Astrocyte of the cerebellum (primary cell): Measurements from ENCODE around the gene BMI1.

ENCODE experiments used
- DNase-seq: peaks from one replicate; pipeline ENCODE4 v3.0.0-alpha.2; 2011; ENCODE audit warnings: low read depth
- H3K4me3 ChIP-seq: 2 replicates; pipeline ENCODE4 v1.5.1; 2011; ENCODE audit warnings: mild to moderate bottlenecking, low read depth, low read length, moderate library complexity
- in situ Hi-C: cut with HindIII; loops from 2 replicates; pipeline ENCODE4 v1.10.0; 2017; ENCODE audit warnings: low sequenced_read_pairs
- TF ChIP-seq, protein P1 (sequence below): IDR thresholded peaks from 2 replicates; pipeline ENCODE4 v1.5.1; 2012; ENCODE audit warnings: low read length, low read depth, moderate library complexity, mild to moderate bottlenecking; ENCODE audit errors: missing control alignments

BMI1 gene

DNA sequence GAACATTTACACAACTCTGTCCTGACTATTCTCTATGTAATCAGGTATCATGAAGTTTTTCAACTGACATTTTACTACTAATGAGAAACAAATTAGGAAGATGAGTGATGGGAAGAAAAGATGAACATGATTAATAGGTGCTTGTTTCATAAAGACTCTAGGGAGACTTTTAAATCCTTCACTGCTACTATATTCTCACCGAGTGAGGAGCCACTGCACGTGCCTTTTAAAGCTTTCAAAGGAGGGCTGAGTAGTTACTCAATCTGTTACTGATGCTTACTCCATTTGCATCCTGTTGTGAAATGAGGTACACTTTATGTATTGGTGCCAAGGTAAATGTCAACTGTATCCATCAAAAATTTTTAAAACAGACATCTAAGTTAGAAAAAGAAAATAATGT lies 6.0 kb upstream of the BMI1 start:
- TF ChIP-seq, protein P1, sequence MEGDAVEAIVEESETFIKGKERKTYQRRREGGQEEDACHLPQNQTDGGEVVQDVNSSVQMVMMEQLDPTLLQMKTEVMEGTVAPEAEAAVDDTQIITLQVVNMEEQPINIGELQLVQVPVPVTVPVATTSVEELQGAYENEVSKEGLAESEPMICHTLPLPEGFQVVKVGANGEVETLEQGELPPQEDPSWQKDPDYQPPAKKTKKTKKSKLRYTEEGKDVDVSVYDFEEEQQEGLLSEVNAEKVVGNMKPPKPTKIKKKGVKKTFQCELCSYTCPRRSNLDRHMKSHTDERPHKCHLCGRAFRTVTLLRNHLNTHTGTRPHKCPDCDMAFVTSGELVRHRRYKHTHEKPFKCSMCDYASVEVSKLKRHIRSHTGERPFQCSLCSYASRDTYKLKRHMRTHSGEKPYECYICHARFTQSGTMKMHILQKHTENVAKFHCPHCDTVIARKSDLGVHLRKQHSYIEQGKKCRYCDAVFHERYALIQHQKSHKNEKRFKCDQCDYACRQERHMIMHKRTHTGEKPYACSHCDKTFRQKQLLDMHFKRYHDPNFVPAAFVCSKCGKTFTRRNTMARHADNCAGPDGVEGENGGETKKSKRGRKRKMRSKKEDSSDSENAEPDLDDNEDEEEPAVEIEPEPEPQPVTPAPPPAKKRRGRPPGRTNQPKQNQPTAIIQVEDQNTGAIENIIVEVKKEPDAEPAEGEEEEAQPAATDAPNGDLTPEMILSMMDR, result no peak
- DNase-seq, result no peak
- H3K4me3 ChIP-seq, result no peak overlapping the region
- in situ Hi-C loops, result loop anchor here (5.0 to 25.0 kb wide), 2 partner anchors 88 to 247 kb away; no protein-coding TSS in a partner anchor

DNA sequence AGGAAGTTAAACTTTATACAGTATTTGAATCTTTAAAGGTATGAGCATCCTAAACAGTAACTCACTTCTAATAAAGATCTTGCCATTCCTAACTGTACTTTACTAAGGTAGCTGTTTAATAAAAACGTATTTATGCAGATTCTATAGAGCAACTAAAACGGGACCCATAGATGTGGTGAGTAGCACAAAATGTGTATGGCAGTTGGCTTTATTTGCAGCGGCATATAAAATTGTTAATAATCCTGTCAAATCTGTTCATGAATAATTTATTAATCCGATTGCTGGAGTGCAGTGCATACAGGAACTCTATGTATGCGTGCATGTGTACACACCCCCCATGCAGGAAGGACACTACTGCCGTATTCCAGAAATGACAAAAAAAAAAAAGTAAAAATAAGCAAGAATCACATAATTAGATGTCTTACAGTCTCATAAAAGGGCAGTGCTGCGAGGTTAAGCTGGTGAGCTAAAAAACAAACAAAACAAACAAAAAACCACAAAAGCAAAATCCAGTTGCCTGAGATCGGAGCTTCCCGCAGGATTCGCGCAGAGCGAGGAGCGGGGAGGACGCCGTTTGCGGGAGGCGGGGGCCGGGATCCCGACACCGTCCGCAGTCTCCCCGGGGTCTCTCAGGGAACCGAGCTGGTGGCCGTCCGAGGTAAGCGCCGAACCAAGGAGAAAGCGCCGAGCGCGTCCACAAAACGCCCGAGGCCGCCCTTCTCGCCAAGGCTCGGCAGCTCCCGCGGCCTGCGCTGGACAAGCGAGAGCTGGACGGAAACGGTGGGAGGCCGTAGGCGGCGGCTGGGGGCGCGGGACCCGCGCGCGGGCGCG lies 5.2 kb upstream of the BMI1 start:
- no peak for DNase-seq
- TF ChIP-seq, protein P1, result no peak
- in situ Hi-C loops, result loop anchor here (5.0 to 25.0 kb wide), 2 partner anchors 88 to 247 kb away; no protein-coding TSS in a partner anchor
- peak overlapping the region; percentile 72 for H3K4me3 ChIP-seq

DNA sequence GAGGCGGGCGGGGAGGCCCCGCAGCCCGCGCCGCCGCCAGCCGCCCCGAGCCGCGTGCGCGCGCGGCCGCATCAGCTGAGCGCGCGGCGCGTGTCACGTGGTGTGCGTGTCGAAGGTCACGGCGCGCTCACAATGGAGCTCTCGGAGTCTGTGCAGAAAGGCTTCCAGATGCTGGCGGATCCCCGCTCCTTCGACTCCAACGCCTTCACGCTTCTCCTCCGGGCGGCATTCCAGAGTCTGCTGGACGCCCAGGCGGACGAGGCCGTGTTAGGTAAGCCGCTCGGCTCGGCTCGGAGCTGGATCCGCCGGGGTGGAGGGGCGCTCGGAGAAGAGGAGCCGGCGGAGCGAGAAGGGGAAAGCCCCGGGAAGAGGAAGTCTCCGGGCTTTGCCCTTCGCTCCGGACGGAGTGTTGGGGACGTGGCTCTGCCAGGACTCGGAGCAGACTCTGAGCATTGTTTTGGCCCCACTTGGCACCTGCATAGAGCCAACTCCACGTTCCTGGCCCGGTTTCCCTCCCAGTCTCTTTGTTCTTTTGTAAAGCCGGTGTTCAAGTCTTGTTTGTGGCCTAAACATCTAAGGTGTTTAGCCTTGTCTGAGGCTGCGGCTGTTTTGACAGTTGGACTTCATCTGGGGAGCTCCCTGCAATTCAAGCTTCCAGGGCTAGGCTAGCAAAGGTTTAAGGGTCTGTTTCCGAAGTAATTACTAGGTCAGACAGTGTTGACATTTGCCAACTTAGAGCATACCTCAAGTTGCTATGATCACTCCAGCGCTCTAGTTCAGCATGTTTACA lies 4.4 kb upstream of the BMI1 start, which contains the start of gene COMMD3:
Gene COMMD3 (plus strand): TSS at position 103 of the 790 bp plus-strand sequence. CDS start 30 bp downstream, at position 133.
- TF ChIP-seq, protein P1, result no peak
- peak within 1 kb of the TSS; percentile 72 for H3K4me3 ChIP-seq
- in situ Hi-C loops, result loop anchor here (5.0 to 25.0 kb wide), 2 partner anchors 89 to 246 kb away; no protein-coding TSS in a partner anchor
- DNase-seq, result peak; percentile 72

DNA sequence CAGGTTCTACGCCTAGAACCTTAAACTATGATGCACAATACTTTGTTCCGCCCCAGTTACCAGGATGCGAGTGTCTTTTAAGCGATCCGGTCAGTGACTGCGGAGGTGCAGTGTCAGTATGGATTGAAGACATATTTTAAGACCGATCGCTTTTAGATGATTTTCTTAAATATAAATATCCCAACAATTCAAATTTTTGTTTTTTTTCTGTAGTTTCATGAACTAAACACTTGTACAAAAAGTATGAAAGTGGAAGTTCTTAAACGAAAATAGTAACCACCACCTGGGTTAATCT lies 3.9 kb upstream of the BMI1 start:
- peak overlapping the region; percentile 72 for H3K4me3 ChIP-seq
- in situ Hi-C loops, result loop anchor here (5.0 to 25.0 kb wide), 2 partner anchors 90 to 245 kb away; no protein-coding TSS in a partner anchor
- TF ChIP-seq, protein P1, result no peak
- DNase-seq, result no peak

DNA sequence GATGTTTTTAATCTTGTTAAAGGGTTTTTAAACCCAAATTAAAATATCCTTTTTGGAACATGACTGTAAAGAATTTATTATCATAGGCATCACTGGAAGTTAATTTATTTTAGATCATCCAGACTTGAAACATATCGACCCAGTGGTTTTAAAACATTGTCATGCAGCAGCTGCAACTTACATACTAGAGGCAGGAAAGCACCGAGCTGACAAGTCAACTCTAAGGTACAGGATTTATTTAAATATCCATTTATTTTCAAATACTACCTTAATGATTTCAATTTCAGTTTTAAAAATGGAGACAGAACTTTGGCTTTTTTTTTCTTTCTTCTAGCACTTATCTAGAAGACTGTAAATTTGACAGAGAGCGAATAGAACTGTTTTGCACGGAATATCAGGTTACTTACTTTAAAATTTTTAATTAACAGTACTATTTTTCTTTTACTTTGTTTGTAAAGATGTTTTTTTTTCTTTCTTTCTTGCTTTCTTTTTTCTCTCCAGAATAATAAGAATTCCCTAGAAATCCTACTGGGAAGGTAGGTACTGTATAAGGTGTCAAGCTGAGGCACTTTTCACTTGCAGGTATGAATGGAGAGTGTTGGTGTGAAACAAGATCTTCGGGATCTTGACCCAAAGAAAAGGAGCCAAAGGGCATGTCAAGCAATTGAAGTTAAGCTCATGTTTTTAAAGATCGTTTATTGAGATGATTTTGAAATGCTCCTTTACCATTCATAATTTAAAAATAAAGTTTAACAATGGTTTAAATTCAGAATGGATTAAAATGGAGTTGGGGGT lies 2.9 kb upstream of the BMI1 start:
- no peak overlapping the region for H3K4me3 ChIP-seq
- in situ Hi-C loops, result loop anchor here (5.0 to 25.0 kb wide), 2 partner anchors 91 to 244 kb away; no protein-coding TSS in a partner anchor
- DNase-seq, result no peak
- TF ChIP-seq, protein P1, result no peak

DNA sequence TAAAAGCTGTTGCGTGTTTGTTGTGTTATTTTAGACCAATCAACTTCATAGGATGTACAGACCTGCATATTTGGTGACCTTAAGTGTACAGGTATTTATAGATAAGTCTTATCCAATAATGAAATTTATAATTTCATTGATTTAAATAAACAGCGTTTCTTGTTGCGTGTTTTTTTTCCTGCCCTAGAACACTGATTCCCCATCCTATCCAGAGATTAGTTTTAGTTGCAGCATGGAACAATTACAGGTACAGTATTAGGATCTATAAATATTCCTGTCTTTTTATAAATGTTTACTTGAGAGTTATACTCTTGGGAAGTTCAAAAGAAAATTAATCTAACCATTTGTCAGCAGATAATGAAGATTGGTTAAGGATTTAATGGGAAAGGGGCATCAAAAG lies 2.1 kb upstream of the BMI1 start:
- H3K4me3 ChIP-seq, result no peak overlapping the region
- TF ChIP-seq, protein P1, result no peak
- in situ Hi-C loops, result loop anchor here (5.0 to 25.0 kb wide), 2 partner anchors 91 to 244 kb away; no protein-coding TSS in a partner anchor
- no peak for DNase-seq
